ENCODE results near the gene LEF1. TPM values are rescaled to one million over a fixed set of nuclear protein-coding genes. Genes with fewer than 3 reads are reported as not detected.

LEF1 gene
- total and polyA plus RNA-seq, 5 donors from 2014 or later: 465 to 627 (median 558) TPM

Other genes with a start within 250 kb of the LEF1 start
- 2.1 TPM for gene CYP2U1, start 237.4 kb downstream of the LEF1 start, total RNA-seq
- 1 to 10 TPM; 1.1 to 2.6 (median 1.8) TPM for gene CYP2U1, start 237.4 kb downstream of the LEF1 start, polyA plus RNA-seq
- 11.6 TPM for gene HADH, start 179.0 kb downstream of the LEF1 start, total RNA-seq
- gene HADH, start 179.0 kb downstream of the LEF1 start, polyA plus RNA-seq: 10 to 100 TPM; 27.2 to 37.3 (median 34.3) TPM